Muscle layer of duodenum (tissue), 2 donors: Measurements from ENCODE around the gene CFAP92.
"Not testable (repeated sequence)": the region's sequence is repeated elsewhere in the genome, so short reads cannot be mapped to it uniquely, and the experiment has no call there.

ENCODE experiments used
- H3K27ac ChIP-seq: one replicate; pipeline ENCODE4 v1.7.0; 2013; ENCODE audit warnings: mild to moderate bottlenecking, low read length
- H3K27me3 ChIP-seq: one replicate; pipeline ENCODE4 v1.7.0; 2013; ENCODE audit warnings: low read depth, mild to moderate bottlenecking, control low read depth, low read length
- H3K36me3 ChIP-seq, 2 donors: one replicate each; pipeline ENCODE4 v1.7.0; 2013; ENCODE audit warnings: low read length in 2 of 2, control low read depth in 1 of 2, mild to moderate bottlenecking in 1 of 2; ENCODE audit not compliant: insufficient read depth in 2 of 2, control insufficient read depth in 1 of 2
- H3K4me1 ChIP-seq, 2 donors: one replicate each; pipeline ENCODE4 v1.7.0; 2013; ENCODE audit warnings: low read length in 2 of 2, mild to moderate bottlenecking in 2 of 2, control low read depth in 1 of 2, moderate library complexity in 1 of 2; ENCODE audit not compliant: insufficient read depth in 2 of 2, control insufficient read depth in 1 of 2
- H3K4me3 ChIP-seq, 2 donors: one replicate each; pipeline ENCODE4 v1.7.0; 2013; ENCODE audit warnings: low read length in 2 of 2, low read depth in 1 of 2, mild to moderate bottlenecking in 1 of 2
- H3K9me3 ChIP-seq, 2 donors: one replicate each; pipeline ENCODE4 v1.7.0; 2013; ENCODE audit warnings: low read length in 2 of 2, control low read depth in 1 of 2, mild to moderate bottlenecking in 1 of 2; ENCODE audit not compliant: control insufficient read depth in 1 of 2
- donor health status: healthy.

Gene CFAP92

DNA sequence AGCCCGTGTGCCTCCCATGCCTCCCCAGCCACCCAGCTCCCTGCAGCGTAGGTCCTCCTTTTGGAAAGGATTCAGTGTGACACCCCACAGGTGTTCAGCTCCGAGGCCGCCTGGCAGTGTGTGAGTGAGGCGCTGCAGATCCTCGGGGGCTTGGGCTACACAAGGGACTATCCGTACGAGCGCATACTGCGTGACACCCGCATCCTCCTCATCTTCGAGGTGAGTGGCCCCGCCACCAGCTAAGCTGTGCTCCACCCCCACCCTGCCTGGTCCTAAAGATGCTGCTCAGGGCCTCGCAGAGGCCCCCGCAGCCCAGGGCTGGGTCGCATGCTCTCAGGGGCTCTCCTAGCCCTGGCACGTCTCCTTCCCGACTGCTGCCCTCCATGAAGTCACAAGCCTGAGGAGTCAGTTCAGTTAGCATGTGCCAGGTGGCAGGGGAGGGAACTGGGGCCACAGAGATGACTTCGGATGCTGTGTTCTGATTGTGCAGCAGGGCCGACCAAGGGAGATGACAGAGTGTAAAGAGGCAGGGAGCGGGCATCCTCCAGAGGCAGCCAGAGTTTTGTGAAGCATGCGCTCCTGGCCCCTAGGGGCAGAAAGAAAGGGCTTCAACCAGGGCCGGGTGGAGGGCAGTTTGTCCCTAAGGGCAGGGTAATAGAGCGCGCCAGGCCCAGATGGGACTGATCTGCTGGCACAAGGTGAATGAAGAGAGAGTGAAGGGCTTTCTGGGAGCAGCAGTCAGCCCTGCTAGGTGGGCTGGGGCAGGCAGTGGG lies 87.7 kb downstream of the CFAP92 start:
- no peaks in the 10 kb centered on the region for H3K27me3 ChIP-seq
- no peaks in the 10 kb centered on the region for H3K4me1 ChIP-seq
- no peak overlapping the region for H3K4me3 ChIP-seq
- peaks cover 64 to 96% of the 10 kb centered on the region in 2 donors for H3K36me3 ChIP-seq
- H3K27ac ChIP-seq = no peak overlapping the region
- H3K9me3 ChIP-seq = no peaks in the 10 kb centered on the region

DNA sequence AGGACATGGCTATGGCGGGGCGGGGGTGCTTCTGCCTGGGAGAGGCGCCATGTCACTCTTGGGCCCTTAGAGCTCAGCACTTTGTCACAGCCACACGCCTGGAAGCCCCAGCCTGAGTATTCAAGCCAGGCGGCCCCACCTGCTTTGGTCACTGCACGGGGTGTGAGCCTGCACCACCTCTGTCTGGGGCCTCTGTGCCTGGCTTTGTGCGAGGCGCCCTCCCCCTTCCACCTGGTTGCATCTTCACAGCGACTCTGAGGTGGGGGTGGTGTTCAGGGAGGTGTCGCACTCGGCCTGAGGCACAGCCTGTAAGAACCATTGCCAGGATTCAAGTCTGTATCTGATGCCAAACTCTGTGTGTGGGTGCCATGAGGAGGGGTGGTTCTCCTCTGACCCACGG lies 90.4 kb downstream of the CFAP92 start:
- Histone ChIP-seq H3K9me3 (no peaks in the 10 kb centered on the region), H3K27me3 (no peaks in the 10 kb centered on the region), H3K36me3 (peaks cover 65 to 90% of the 10 kb centered on the region in 2 donors), H3K4me3 (no peak overlapping the region), H3K4me1 (no peaks in the 10 kb centered on the region), H3K27ac (no peak overlapping the region)

DNA sequence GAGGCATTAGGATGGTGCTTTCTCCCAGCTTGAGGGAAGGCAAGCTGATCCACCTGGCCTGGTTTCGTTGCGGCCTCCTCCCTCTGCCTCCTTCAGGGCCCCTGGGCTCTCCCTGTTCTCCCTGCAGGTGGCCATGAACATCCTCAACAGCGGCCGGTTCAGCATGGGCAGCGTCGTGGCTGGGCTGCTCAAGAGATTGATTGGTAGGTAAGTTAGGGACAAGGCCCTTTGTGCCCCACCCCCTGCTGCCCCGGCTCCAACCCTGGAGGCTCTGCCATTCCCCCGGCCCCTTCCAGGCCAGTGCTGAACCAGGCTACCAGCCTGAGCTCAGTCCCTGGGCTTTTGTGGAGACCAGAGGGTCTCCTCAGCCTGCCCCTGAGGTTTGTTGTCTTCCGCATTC lies 91.5 kb downstream of the CFAP92 start:
- H3K27me3 ChIP-seq = no peaks in the 10 kb centered on the region
- H3K36me3 ChIP-seq = peaks cover 69 to 90% of the 10 kb centered on the region in 2 donors
- no peaks in the 10 kb centered on the region for H3K4me1 ChIP-seq
- H3K9me3 ChIP-seq = no peaks in the 10 kb centered on the region
- no peak overlapping the region for H3K4me3 ChIP-seq
- H3K27ac ChIP-seq = no peak overlapping the region

DNA sequence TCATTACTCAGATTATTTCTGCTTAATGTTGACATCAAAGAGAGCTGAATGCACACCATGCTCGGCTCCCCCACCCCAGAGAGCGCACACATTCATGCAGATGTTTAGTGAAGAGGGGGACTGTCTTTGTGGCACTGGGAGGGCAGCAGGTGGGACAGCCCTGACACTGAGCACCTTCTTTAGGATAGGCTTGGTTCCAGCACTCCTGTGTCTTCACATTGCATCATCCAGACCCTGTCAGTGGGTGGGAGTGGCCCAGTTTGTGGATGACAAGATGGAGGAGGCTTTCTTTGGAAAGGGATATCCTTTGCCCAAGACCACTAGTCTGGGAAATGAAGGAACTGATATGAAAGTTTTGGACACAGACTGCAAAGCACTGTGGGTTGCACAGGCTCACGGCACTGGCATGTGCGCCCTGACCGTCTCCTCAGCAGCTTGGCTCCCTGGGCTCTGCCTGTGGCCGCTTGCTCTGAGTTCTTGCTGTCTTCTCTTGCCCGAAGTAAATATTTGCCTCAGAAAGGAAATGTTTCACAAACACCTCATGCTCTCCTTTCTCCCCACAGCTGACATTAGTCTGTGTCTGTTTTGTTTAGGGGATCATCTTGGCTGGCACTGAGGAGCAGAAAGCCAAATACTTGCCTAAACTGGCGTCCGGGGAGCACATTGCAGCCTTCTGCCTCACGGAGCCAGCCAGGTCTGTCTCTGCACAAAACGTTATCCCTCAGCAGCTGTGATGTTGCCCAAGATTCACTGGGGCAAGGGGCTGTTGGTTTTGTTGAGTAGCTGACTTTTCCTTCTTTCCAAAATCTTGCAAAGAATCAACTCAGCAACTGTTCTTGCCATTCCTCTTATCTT lies 97.8 kb downstream of the CFAP92 start:
- peak overlapping the region; percentile 43 for H3K27ac ChIP-seq
- H3K9me3 ChIP-seq = no peaks in the 10 kb centered on the region
- no peak overlapping the region for H3K4me3 ChIP-seq
- H3K36me3 ChIP-seq = peaks cover 55 to 63% of the 10 kb centered on the region in 2 donors
- peaks cover 0 to 21% of the 10 kb centered on the region in 2 donors for H3K4me1 ChIP-seq
- no peaks in the 10 kb centered on the region for H3K27me3 ChIP-seq

DNA sequence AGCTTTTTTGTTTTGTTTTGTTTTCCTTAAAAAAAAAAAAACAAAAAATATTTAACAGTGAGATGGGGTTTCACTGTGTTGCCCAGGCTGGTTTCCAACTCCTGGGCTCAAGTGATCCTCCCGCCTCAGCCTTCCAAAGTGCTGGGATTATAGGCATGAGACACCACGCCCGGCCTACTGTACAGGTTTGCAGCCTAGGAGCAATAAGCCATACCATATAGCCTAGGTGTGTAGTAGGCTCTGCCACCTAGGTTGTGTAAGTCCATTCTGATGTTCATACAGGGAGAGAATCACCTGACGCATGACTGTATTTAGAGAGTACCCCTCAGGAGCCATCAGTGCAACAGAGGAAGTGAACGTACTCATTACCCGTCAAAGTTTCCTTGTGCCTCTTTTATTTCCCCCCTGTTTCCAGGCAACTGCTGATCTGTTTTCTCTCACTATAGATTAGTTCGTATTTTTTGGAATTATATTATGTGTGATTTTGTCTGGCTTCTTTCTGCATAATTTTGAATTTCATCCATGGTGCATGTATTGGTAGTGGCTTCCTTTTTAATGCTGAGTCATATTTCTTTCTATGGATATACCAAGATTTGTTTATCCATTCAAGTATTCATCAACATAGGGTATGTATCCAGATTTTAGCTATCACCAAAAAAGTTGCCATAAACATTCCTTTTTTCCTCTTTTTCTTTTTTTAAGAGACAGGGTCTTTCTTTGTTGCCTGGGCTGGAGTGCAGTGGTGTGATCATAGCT lies 104.6 kb downstream of the CFAP92 start:
- no peaks in the 10 kb centered on the region for H3K27me3 ChIP-seq
- no peaks in the 10 kb centered on the region for H3K4me1 ChIP-seq
- H3K9me3 ChIP-seq = no peaks in the 10 kb centered on the region
- no peak overlapping the region for H3K27ac ChIP-seq
- H3K36me3 ChIP-seq = peaks cover 24 to 28% of the 10 kb centered on the region in 2 donors
- no peak overlapping the region for H3K4me3 ChIP-seq

DNA sequence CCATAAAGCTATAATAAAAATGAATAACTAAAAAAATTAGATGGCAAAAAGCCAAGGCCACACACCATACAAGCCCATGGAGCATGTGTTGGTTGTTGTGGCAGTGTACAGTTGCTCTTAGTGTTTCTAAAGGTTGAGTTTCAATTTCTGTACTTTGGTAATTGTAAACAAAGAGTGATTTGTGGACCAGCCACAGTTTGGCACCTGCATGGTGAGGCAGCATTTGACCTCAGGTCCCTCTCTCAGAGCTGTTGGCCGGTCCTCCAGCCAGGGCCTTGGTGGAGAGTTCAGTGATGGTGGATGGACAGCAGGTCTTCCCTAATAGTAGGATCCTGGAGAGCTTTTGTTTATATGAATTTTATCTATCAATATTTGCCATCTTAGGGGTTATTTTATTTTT lies 108.9 kb downstream of the CFAP92 start:
- Histone ChIP-seq H3K36me3 (peaks cover 18 to 32% of the 10 kb centered on the region in 2 donors), H3K27me3 (no peaks in the 10 kb centered on the region), H3K4me3 (no peak overlapping the region), H3K9me3 (no peaks in the 10 kb centered on the region), H3K27ac (no peak overlapping the region), H3K4me1 (peaks cover 5 to 25% of the 10 kb centered on the region in 2 donors)

DNA sequence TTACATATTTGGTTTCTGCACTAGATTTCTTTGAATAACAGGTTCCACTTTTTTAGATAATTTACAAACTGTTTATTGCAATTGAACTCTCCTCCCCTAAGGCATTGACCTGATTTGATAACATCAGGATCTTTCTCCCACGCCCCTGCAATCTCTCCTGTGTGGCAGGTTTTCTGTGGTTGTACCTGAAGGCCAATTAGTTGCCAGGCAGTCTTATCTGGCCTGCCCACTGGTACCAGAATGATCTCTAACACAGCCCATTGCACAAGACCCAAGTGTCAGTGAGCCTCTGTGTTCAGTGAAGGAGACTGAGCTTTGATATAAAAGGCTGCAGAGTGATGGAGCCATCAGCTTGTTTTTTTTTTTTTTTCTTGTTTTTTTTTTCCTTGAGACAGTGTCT lies 111.2 kb downstream of the CFAP92 start:
- Histone ChIP-seq H3K9me3 (no peaks in the 10 kb centered on the region), H3K4me3 (no peak overlapping the region), H3K27ac (no peak overlapping the region), H3K36me3 (peaks cover 15 to 25% of the 10 kb centered on the region in 2 donors), H3K4me1 (peaks cover 13 to 37% of the 10 kb centered on the region in 2 donors), H3K27me3 (no peaks in the 10 kb centered on the region)

DNA sequence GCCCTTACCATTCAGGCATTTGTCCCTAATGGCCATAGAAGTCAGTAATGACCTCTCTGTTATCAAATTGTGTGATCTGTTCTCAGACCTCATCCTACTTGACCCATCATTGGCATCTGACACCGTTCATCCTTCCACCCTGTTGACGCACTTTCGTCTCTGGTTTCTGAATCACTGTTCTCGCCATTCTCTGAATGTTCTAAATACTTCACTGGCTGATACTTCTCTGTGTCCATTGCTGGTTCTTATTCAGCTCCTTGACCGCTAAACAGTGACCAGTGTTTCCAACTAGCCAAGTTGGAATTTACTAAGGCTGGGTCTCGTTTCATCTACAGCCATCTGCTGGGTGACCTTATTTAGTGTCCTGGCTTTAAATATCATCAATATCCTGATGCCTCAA lies 112.3 kb downstream of the CFAP92 start:
- Histone ChIP-seq H3K9me3 (no peaks in the 10 kb centered on the region), H3K4me3 (no peak overlapping the region), H3K27ac (no peak overlapping the region), H3K36me3 (peaks cover 13 to 19% of the 10 kb centered on the region in 2 donors), H3K27me3 (no peaks in the 10 kb centered on the region), H3K4me1 (peaks cover 14 to 38% of the 10 kb centered on the region in 2 donors)

DNA sequence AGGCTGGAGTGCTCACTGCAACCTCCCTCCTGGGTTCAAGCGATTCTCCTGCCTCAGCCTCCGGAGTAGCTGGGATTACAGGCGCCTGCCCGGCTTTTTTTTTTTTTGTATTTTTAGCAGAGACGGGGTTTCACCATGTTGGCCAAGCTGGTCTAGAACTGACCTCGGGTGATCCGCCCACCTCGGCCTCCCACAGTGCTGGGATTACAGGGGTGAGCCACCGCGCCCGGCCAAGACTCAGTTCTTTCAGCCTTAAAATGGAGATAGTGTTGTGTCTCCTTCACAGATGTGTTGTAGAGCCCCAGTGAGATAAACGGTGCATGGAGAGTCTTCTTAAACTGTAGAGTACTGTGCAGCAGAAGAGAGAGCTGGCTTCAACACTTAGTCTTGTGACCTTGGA lies 113.4 kb downstream of the CFAP92 start:
- Histone ChIP-seq H3K36me3 (peaks cover 13 to 19% of the 10 kb centered on the region in 2 donors), H3K4me1 (peaks cover 16 to 42% of the 10 kb centered on the region in 2 donors), H3K4me3 (peak overlapping the region; percentile 83 to 95)
- H3K27me3 ChIP-seq, H3K27ac ChIP-seq, H3K9me3 ChIP-seq: not testable (repeated sequence)

DNA sequence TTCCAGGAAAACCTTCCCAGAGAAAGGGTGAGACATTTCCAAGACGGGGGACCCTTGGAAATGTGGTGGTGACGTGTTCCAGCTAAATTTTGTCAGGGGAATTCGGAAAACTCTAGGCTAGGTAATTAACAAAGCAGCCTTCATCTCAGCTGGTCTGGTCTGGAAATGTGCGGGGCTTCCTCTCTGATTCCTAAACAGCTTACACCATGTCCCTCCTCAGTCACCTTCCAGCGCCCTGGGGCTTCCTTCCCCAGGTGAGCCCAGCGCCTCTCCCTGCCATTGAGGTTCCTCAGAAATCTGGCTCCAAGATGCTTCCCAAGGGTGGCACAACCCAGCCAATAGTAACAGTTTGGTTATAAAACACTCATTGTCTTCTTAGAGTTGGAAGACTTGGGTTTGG lies 113.9 kb downstream of the CFAP92 start:
- no peaks in the 10 kb centered on the region for H3K27me3 ChIP-seq
- peaks cover 19 to 42% of the 10 kb centered on the region in 2 donors for H3K4me1 ChIP-seq
- no peaks in the 10 kb centered on the region for H3K9me3 ChIP-seq
- H3K36me3 ChIP-seq = peaks cover 11 to 19% of the 10 kb centered on the region in 2 donors
- peak overlapping the region; percentile 95 for H3K27ac ChIP-seq
- peak overlapping the region; percentile 83 to 95 for H3K4me3 ChIP-seq
